Hepatic stellate cell (primary cell): ENCODE measurements around the gene SDR42E1.
A peak's percentile ranks its signal among the peaks of the same experiment; 100 is the strongest.
"Not testable (repeated sequence)": the region's sequence is repeated elsewhere in the genome, so short reads cannot be mapped to it uniquely, and the experiment has no call there.

ENCODE experiments used
- DNase-seq: peaks from one replicate; pipeline ENCODE4 v3.0.0; 2011; ENCODE audit warnings: low spot score

SDR42E1 gene

GRCh38 chr16:82004601-82005000 lies 6.7 kb downstream of the SDR42E1 start:
- no peak for DNase-seq

- DNase-seq = no peak
Measured at GRCh38 chr16:82002831-82003230, 8.4 kb downstream of the SDR42E1 start.

- DNase-seq = peak; percentile 73
Measured at GRCh38 chr16:81997738-81998137, 13.5 kb downstream of the SDR42E1 start.

- DNase-seq = peak; percentile 48
Measured at GRCh38 chr16:81996664-81997509, 14.4 kb downstream of the SDR42E1 start.

- no peak for DNase-seq
Measured at GRCh38 chr16:81995651-81996050, 15.6 kb downstream of the SDR42E1 start.

GRCh38 chr16:81994485-81994884 lies 16.8 kb downstream of the SDR42E1 start:
- DNase-seq = no peak

- DNase-seq = no peak
Measured at GRCh38 chr16:81992859-81993258, 18.4 kb downstream of the SDR42E1 start.

GRCh38 chr16:81987706-81988105 lies 23.6 kb downstream of the SDR42E1 start:
- DNase-seq = no peak

GRCh38 chr16:81987121-81987520 lies 24.1 kb downstream of the SDR42E1 start:
- DNase-seq = no peak

GRCh38 chr16:81977335-81977942 lies 33.8 kb downstream of the SDR42E1 start:
- not testable (repeated sequence) for DNase-seq

- no peak for DNase-seq
Measured at GRCh38 chr16:81975637-81976036, 35.6 kb downstream of the SDR42E1 start.

GRCh38 chr16:81973737-81974136 lies 37.5 kb downstream of the SDR42E1 start:
- no peak for DNase-seq

GRCh38 chr16:81971853-81972252 lies 39.4 kb downstream of the SDR42E1 start:
- no peak for DNase-seq

- DNase-seq = no peak
Measured at GRCh38 chr16:81967358-81967757, 43.9 kb downstream of the SDR42E1 start.

GRCh38 chr16:81964808-81965207 lies 46.5 kb downstream of the SDR42E1 start:
- no peak for DNase-seq

- no peak for DNase-seq
Measured at GRCh38 chr16:81956213-81956948, 54.9 kb downstream of the SDR42E1 start.

- DNase-seq = no peak
Measured at GRCh38 chr16:81951564-81951963, 59.7 kb downstream of the SDR42E1 start.

- peak; percentile 28 for DNase-seq
Measured at GRCh38 chr16:81946206-81946605, 65.1 kb downstream of the SDR42E1 start.

GRCh38 chr16:81945665-81946064 lies 65.6 kb downstream of the SDR42E1 start:
- DNase-seq = peak; percentile 57

- DNase-seq = no peak
Measured at GRCh38 chr16:81942007-81942601, 69.2 kb downstream of the SDR42E1 start.

GRCh38 chr16:81940781-81941560 lies 70.3 kb downstream of the SDR42E1 start:
- peak; percentile 51 for DNase-seq
